Measurements from ENCODE around the gene CCDC78. TPM values are rescaled to one million over a fixed set of nuclear protein-coding genes. Genes with fewer than 3 reads are reported as not detected.

Gene CCDC78
- total and polyA plus RNA-seq, 2 of the 13 experiments (the other 11 are each of a cell fraction or from before 2014, with no cell fraction given): 0.53 to 1.5 TPM

DNA sequence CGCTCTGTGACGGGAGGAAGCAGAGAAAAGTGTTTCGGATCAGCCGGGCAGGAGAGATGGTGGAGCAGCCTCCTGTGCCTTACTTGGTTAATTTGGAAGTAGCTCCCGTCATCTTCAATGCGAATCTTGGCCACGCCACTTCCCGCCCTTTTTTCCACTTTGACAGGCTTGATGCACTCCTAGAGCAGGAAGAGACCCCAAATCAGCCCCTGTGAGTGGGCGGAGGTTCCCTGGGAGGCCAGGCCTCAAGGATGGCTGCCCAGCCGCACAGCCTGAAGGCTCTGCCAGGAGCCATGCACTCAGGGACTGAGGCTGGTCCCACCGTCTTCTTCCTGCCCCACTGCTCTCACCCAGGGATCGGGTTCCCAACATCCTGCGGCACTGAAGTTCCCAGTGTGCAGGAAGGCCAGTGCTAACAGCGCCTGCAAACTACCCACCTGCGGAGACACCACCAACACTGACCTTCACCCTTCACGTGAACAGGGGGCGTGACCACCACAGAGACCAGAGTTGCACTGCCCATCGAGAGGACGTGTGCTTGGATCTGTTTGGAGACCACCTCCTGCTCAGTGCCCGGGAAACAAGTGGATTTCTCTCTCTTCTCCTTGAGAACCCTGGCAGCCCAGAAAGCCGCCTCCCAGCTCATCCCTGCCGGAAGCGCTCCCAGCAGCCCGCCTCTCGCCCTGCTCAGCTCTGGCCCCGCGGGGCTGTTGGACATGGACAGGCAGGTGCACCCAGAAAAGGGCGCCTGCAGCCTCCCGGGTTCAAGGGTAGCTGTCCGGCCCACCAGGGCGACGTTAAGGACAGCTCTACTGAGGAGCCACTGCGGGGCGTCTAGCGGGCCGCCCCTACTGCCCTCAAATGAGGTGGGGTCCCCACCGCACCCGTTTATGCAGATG is 13.6 kb upstream of the CCDC78 start (continued):
- TF ChIP-seq ZSCAN29 (CRISPR knock-in tag; conservative IDR thresholded peaks at IDR 0.05): no peak
- TF ChIP-seq ZKSCAN1 (IDR thresholded peaks at IDR 0.05; ENCODE audit: low read length): no peak
- TF ChIP-seq, protein P1, sequence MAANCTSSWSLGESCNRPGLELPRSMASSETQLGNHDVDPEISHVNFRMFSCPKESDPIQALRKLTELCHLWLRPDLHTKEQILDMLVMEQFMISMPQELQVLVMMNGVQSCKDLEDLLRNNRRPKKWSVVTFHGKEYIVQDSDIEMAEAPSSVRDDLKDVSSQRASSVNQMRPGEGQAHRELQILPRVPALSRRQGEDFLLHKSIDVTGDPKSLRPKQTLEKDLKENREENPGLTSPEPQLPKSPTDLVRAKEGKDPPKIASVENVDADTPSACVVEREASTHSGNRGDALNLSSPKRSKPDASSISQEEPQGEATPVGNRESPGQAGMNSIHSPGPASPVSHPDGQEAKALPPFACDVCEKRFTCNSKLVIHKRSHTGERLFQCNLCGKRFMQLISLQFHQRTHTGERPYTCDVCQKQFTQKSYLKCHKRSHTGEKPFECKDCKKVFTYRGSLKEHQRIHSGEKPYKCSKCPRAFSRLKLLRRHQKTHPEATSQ (CRISPR knock-in tag; IDR thresholded peaks at IDR 0.05; ENCODE audit: borderline replicate concordance): no peak
- no peak for TF ChIP-seq PTBP1 (IDR thresholded peaks at IDR 0.05; ENCODE audit: low read depth, low read length, poor library complexity, severe bottlenecking)
- no peak for TF ChIP-seq ISL2 (CRISPR knock-in tag; IDR thresholded peaks at IDR 0.05)
- TF ChIP-seq, protein P2, sequence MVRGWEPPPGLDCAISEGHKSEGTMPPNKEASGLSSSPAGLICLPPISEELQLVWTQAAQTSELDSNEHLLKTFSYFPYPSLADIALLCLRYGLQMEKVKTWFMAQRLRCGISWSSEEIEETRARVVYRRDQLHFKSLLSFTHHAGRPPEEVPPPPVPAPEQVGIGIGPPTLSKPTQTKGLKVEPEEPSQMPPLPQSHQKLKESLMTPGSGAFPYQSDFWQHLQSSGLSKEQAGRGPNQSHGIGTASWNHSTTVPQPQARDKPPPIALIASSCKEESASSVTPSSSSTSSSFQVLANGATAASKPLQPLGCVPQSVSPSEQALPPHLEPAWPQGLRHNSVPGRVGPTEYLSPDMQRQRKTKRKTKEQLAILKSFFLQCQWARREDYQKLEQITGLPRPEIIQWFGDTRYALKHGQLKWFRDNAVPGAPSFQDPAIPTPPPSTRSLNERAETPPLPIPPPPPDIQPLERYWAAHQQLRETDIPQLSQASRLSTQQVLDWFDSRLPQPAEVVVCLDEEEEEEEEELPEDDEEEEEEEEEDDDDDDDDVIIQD (CRISPR knock-in tag; IDR thresholded peaks at IDR 0.05; ENCODE audit: low read depth): no peak
- TF ChIP-seq ZMYM4 (CRISPR knock-in tag; IDR thresholded peaks at IDR 0.05): no peak
- TF ChIP-seq, protein P3, sequence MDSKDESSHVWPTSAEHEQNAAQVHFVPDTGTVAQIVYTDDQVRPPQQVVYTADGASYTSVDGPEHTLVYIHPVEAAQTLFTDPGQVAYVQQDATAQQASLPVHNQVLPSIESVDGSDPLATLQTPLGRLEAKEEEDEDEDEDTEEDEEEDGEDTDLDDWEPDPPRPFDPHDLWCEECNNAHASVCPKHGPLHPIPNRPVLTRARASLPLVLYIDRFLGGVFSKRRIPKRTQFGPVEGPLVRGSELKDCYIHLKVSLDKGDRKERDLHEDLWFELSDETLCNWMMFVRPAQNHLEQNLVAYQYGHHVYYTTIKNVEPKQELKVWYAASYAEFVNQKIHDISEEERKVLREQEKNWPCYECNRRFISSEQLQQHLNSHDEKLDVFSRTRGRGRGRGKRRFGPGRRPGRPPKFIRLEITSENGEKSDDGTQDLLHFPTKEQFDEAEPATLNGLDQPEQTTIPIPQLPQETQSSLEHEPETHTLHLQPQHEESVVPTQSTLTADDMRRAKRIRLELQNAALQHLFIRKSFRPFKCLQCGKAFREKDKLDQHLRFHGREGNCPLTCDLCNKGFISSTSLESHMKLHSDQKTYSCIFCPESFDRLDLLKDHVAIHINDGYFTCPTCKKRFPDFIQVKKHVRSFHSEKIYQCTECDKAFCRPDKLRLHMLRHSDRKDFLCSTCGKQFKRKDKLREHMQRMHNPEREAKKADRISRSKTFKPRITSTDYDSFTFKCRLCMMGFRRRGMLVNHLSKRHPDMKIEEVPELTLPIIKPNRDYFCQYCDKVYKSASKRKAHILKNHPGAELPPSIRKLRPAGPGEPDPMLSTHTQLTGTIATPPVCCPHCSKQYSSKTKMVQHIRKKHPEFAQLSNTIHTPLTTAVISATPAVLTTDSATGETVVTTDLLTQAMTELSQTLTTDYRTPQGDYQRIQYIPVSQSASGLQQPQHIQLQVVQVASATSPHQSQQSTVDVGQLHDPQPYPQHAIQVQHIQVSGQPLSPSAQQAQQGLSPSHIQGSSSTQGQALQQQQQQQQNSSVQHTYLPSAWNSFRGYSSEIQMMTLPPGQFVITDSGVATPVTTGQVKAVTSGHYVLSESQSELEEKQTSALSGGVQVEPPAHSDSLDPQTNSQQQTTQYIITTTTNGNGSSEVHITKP (CRISPR knock-in tag; IDR thresholded peaks at IDR 0.05; ENCODE audit: low read depth): no peak
- no peak for TF ChIP-seq YEATS4 (CRISPR knock-in tag; IDR thresholded peaks at IDR 0.05; ENCODE audit: borderline replicate concordance)
- no peak for TF ChIP-seq TRIM24 (CRISPR knock-in tag; IDR thresholded peaks at IDR 0.05)
- TF ChIP-seq PAF1 (CRISPR knock-in tag; IDR thresholded peaks at IDR 0.05): no peak
- no peak for TF ChIP-seq PHB2 (IDR thresholded peaks at IDR 0.05; ENCODE audit: partially characterized antibody)
- TF ChIP-seq KLF11 (CRISPR knock-in tag; IDR thresholded peaks at IDR 0.05): no peak
- TF ChIP-seq, protein P4, sequence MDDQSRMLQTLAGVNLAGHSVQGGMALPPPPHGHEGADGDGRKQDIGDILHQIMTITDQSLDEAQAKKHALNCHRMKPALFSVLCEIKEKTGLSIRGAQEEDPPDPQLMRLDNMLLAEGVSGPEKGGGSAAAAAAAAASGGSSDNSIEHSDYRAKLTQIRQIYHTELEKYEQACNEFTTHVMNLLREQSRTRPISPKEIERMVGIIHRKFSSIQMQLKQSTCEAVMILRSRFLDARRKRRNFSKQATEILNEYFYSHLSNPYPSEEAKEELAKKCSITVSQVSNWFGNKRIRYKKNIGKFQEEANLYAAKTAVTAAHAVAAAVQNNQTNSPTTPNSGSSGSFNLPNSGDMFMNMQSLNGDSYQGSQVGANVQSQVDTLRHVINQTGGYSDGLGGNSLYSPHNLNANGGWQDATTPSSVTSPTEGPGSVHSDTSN (CRISPR knock-in tag; IDR thresholded peaks at IDR 0.05; ENCODE audit: borderline replicate concordance): no peak
- TF ChIP-seq HOXA3 (CRISPR knock-in tag; IDR thresholded peaks at IDR 0.05): peak; percentile 59; the same call in 1 of the 2 replicates
- TF ChIP-seq ZNF460 (CRISPR knock-in tag; IDR thresholded peaks at IDR 0.05; ENCODE audit: borderline replicate concordance): no peak
- TF ChIP-seq, protein P5, sequence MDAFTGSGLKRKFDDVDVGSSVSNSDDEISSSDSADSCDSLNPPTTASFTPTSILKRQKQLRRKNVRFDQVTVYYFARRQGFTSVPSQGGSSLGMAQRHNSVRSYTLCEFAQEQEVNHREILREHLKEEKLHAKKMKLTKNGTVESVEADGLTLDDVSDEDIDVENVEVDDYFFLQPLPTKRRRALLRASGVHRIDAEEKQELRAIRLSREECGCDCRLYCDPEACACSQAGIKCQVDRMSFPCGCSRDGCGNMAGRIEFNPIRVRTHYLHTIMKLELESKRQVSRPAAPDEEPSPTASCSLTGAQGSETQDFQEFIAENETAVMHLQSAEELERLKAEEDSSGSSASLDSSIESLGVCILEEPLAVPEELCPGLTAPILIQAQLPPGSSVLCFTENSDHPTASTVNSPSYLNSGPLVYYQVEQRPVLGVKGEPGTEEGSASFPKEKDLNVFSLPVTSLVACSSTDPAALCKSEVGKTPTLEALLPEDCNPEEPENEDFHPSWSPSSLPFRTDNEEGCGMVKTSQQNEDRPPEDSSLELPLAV (CRISPR knock-in tag; conservative IDR thresholded peaks at IDR 0.05; ENCODE audit: low read depth): no peak
- no peak for TF ChIP-seq ZFP1 (CRISPR knock-in tag; IDR thresholded peaks at IDR 0.05)
- TF ChIP-seq FOXP1 (IDR thresholded peaks at IDR 0.05): no peak
- no peak for TF ChIP-seq FOXP1 (CRISPR knock-in tag; IDR thresholded peaks at IDR 0.05)
- TF ChIP-seq DNMT1 (CRISPR knock-in tag; IDR thresholded peaks at IDR 0.05): no peak
